Measurements from ENCODE around the gene MAST4. TPM values are rescaled to one million over a fixed set of nuclear protein-coding genes. Genes with fewer than 3 reads are reported as not detected.

MAST4 gene
- total and polyA plus RNA-seq, 2 donors (not counting 1 experiment from before 2014, with no cell fraction given) = 2.5 to 57.1 TPM

GRCh38 chr5:67165526-67166459 lies 569.6 kb downstream of the MAST4 start:
- CTCF ChIA-PET = interaction anchor here (0.7 to 19.5 kb wide), 15 partner anchors 10 to 181 kb away, joined by 3 to 582 read pairs (median 10); partner anchors contain the start of gene CD180
- H3K4me3 Mint-ChIP-seq = peak overlapping the region; percentile 89
- Histone ChIP-seq H3K9ac (ENCODE audit: low read length) (peak overlapping the region; percentile 63), H3K9me3 (ENCODE audit: control extremely low read depth in 1 of 3, control insufficient read depth in 2 of 3, insufficient read depth in 1 of 3, low read length in 2 of 3) (peaks cover 0 to 15% (median 0%) of the 10 kb centered on the region in 3 donors), H2AFZ (ENCODE audit: insufficient read depth, low read depth, low read length, poor library complexity, severe bottlenecking) (peak overlapping the region; percentile 80), H3K79me2 (ENCODE audit: control insufficient read depth, insufficient read depth, low read length) (peaks cover 15% of the 10 kb centered on the region), H3K4me2 (replicated peaks; ENCODE audit: low read depth, low read length, poor library complexity, severe bottlenecking) (peak overlapping the region; percentile 79), H4K20me1 (ENCODE audit: control insufficient read depth, insufficient read depth, low read length, poor library complexity, severe bottlenecking) (no peaks in the 10 kb centered on the region), H3K4me1 (ENCODE audit: control insufficient read depth in 2 of 2, insufficient read depth in 2 of 2, low read length in 2 of 2) (peaks cover 26 to 34% of the 10 kb centered on the region in 2 donors), H3K36me3 (replicated peaks in 1 of 2; ENCODE audit: control extremely low read depth in 1 of 2, control insufficient read depth in 1 of 2, extremely low read depth in 1 of 2, insufficient read depth in 2 of 2, low read length in 1 of 2) (peaks cover 0 to 21% of the 10 kb centered on the region in 2 experiments), H3K27me3 (replicated peaks in 1 of 4; ENCODE audit: control extremely low read depth in 1 of 4, control insufficient read depth in 3 of 4, insufficient read depth in 4 of 4, low read length in 3 of 4) (no peaks in the 10 kb centered on the region), H3K27ac (ENCODE audit: low read length in 2 of 2) (peak overlapping the region; percentile 78 to 83), H3K4me3 (ENCODE audit: control extremely low read depth in 1 of 5, extremely low read depth in 1 of 5, insufficient read depth in 1 of 5, low read depth in 2 of 5, low read length in 4 of 5) (peak overlapping the region in 4 of 5 experiments; percentile 38 to 63 (median 55))
- intact Hi-C loops (cut with micrococcal nuclease) = loop anchor here (1.0 to 5.0 kb wide), 4 partner anchors 8 to 1087 kb away; no protein-coding TSS in a partner anchor
- TF ChIP-seq CTCF (IDR thresholded peaks at IDR 0.05) (peak; percentile 80), EZH2 (IDR thresholded peaks at IDR 0.05; ENCODE audit: borderline replicate concordance, insufficient read depth, low read depth, low read length, poor library complexity, severe bottlenecking) (no peak)
- POLR2A ChIA-PET = interaction anchor here (1.1 to 2.5 kb wide), 5 partner anchors 15 to 44 kb away, joined by 3 to 16 read pairs (median 12); partner anchors contain the start of gene CD180
- H3K4me1 Mint-ChIP-seq = peaks cover 27% of the 10 kb centered on the region
- DNase-seq = peak; percentile 87
- no peaks in the 10 kb centered on the region for H3K27me3 Mint-ChIP-seq
- peak; percentile 83 for ATAC-seq (ENCODE audit: low read depth)
- peak overlapping the region; percentile 97 for H3K27ac Mint-ChIP-seq
- 50% methylated on average over 33 of the region's 36 CpGs for WGBS (ENCODE audit: insufficient coverage)
- H3K9me3 Mint-ChIP-seq (ENCODE audit: insufficient read depth) = no peaks in the 10 kb centered on the region

All from B cell (primary cell).